Stimulated activated CD4-positive, alpha-beta T cell treated with anti-CD3 and anti-CD28 coated beads, Interleukin-2, amount 100 ng/mL, for 4 hours (primary cell): ENCODE measurements around the gene STXBP5.

Experiments
- DNase-seq: peaks from one replicate; pipeline ENCODE4 v3.0.0-alpha.2; 2020; ENCODE audit warnings: low read depth

Gene STXBP5

DNA sequence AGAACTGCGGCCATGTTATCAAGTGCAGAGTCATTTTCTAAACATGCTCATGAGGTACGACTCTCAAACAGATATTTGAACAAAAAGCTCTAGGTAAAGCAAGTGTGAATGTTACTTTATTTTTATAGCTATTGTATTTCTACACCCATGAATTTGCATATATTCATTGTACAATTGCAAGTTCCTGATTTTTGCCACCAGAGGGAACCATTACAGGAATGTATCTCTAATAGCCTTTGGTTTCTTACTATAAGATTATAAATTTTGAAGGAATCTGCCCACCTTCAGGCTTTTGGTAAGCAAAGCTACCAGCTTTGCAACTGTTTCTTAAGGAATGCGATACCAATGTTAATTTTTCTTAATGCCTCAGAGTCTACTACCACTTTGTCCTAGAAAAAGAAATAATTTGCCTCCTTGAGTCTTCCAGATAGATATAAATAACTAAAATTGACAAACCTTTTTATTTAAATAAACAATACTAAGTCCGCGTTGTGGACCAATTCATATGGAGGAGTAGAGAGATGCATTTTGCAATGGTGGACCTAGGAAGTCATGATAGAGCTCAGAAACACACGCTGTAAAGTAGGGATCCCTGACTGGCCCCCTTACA is 178.8 kb downstream of the STXBP5 start:
- DNase-seq = no peak

DNA sequence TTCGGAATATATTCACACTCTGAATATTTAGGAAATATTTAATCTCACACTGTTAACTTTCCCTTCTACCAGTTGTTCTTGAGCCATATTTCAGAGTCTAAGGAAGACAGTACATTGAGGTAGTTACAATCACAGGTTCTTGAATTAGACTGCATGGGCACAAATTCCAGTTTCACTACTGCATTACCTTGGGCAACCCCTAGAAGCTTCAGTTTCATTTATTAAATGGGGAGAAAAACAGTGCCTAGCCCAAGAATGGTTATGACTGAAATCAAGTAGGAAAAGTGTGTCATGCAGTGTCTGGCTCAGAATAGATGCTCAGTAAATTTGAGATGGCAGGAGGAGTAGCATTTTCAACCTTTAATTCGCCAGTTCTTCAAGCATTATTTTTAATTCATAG is 179.8 kb downstream of the STXBP5 start:
- no peak for DNase-seq

DNA sequence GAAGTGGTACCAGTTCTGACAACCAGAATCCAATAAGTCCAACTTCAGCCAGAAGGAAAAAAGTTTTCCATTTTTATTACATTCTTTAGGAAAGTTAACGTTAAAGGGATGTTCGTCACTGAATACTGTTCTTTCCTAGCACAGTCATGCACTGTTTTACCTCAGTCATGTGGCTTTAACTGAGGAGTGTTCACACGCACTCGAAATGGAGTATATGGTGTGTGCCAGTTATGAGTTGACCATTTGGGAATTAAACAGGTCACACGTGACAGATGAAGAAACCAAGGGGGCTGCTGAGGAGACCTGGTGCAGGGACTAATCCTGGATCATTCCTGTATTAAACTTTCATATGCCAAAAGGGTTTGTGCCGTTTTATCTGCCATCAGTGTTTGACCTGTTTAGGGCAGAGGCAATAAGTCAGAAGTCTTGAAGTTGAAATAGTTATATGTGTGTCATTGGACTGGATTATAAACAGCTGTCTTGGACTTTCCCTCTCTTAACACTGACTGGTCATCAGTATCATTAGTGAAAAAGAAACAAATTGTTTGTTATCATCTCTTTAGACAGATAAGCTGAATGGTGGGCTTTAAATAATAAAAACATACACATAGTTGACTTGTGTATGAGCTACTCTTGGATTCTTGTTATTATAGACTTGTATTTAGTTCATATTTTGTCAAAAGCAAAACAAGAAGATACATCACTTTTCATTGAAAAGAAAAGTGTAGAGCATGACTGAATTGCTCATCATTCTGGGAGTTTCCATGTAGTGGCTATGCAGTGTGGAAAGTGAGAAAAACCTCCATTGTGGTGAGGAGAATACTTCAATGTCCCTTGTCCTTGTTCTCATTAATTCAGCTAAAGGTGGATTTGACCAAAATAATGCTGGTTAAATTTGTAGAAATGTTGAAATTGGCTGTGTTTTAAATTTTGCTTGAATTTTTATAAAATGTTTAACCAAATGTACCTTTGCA is 180.8 kb downstream of the STXBP5 start:
- DNase-seq = no peak

DNA sequence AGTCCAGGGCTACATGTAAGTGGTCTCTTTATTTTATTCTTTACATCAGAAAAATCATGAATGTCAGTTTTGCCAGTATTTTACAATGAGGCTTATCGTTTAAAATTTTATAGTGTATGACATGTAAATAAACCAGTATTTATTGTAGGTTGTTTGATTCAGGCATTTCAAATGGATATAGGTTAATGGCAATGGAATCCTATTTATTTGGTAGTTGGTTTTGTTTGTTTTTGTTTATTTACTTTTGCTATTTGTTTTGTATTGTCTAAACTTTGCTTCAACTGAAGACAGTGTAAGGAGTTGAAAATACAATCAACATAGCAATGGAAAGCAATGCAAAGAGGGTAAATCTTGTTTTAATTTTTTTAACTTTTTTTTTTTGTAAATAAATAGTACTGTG is 185.2 kb downstream of the STXBP5 start:
- no peak for DNase-seq

DNA sequence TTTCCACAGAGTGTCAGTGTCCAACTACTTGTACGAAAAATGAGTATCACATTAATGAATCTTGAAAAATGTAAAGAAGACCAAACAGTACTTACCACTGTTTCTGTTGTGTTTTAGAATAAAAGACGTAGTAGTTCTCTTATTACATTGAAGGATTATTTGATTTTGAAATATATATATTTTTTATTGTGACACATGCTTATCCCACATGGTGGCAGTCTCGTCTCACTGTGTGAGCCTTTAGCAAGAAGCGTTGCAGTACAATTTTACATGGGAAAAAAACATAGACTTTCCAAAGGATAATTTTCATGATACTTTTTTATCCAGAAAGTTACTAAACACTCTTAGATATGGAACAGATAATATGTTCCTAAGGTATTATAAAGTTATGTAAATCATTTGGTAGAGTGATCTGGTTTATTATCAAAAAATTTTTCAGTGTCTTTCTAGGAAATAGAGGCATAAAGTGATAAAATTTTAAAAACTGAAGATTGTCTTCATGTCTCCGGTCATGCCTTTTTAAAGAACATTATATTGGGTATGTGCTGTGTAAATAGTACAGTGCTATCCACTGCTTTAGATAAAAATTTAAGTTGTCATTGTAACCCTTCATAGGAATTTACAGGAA is 186.8 kb downstream of the STXBP5 start:
- no peak for DNase-seq

DNA sequence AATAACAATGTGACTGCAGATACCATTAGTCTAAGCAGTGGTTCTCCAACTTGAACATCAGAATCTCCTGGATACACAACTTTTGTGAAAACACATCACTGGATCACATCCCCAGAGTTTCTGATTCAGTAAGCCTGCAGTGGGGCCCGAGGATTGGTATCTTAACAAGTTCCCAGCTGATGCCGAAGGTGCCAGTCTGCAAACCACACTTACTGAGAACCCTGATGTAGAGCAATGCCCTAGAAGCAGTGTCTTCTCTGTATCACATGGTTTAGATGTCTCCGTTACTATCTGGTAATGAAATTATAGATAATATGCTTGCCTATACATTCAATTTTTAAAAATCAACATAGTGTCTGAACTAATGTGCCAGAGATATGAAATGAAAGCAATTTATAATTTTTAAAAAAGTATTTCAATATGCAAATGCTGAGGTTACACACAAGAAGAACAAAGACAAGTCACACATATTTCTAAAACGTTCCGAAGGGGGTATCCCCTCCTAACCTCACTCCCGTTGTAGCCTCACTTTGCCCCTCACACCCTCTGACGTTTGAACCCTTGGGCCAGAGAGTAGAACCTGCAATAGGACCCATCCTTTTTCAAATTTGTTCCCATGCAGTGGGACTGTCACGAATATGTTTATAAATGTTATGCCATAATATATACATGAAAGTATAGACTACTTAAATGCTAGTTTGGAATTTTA is 188.9 kb downstream of the STXBP5 start:
- DNase-seq = no peak

GRCh38 chr6:147395158-147395557 is 190.9 kb downstream of the STXBP5 start:
- no peak for DNase-seq

DNA sequence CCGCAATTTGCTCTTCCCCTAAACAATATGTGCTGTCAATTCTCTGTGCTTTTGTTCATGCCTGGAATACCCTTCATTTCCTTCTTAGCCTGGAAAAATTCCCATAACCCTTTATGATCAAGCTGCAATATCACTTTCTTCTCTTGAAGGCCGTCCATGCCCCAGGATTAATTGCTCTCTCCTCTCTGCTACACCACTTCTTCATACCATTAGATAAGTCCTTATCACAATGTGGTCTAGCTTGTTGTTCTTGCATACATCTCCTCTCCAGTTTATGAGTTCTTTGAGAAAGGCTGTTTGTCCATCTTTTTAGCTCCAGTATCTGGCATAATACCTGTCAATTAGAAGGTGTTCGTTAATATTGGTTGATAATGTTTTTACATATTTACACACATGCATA is 193.1 kb downstream of the STXBP5 start:
- DNase-seq = no peak

DNA sequence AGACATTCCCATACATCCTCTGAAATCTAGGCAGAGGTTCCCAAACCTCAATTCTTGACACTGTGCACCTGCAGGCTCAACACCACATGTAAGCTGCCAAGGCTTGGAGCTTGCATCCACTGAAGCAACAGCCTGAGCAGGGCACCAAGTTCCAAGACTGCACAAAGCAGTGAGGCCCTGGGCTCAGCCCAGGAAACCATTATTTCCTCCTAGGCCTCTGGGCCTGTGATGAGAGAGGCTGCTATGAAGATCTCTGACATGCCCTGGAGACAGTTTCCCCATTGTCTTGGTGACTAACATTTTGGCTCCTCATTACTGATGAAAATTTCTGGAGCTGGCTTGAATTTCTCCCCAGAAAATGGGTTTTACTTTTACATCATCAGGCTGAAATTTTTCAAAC is 196.8 kb downstream of the STXBP5 start:
- DNase-seq = no peak

- DNase-seq = no peak
Measured at GRCh38 chr6:147401779-147402178, 197.6 kb downstream of the STXBP5 start.

- DNase-seq = no peak
Measured at GRCh38 chr6:147406783-147407182, 202.6 kb downstream of the STXBP5 start.

- DNase-seq = no peak
Measured at GRCh38 chr6:147407571-147407970, 203.4 kb downstream of the STXBP5 start.

DNA sequence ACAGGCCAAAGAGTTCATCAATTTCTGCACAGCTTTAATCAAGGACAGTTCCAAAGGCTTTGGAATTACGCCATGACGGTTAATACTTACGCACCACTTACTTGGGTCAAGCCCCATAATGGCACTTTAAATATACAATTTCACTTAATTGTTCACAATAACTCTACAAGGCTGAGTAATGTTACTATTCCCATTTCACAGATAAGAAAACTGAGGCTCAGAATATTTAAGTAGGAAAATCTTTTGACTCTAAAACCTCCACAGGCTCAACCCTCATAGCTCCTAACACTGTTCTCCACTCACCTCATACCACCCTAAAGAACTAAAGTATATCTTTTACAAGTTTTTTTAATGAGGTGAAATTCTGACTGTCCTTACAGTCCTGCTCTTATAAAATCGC is 212.4 kb downstream of the STXBP5 start:
- DNase-seq = no peak

- no peak for DNase-seq
Measured at GRCh38 chr6:147417954-147418353, 213.7 kb downstream of the STXBP5 start.

DNA sequence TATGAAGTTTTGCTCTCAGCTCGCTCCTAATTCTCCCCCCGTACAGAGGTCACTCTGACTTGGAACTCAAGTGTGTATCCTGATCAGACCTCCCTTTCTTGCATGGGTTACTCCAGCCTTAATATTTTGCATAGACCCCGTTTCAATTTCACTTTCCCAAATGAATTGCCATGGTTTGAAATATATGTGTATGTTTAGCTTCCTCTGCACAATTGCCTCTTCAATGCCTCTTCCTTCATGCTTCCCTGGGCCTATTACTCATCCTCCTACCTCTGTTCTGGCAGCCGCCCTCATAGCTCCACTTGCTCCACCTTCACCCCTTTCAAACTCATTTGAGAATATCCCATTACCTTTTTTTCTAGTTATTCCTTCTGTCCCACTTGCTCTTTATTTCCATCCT is 214.3 kb downstream of the STXBP5 start:
- DNase-seq = no peak

DNA sequence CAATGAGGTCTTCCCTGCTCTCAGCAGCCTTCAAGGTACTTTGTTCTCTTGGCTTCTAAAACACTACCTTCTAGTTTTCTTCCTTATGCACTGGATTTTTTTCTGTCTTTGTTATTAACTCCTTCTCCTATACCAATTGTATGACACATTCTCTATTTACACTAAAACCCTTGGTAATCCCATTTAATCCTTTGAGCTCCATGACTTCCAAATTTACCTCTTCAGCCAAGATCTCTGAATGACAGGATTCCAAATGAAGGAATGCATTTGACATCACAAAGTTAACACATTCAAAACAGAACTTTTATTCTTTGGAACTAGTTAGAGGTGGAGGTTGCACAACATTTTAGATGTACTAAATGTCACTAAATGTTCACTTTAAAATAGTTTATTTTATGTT is 217.7 kb downstream of the STXBP5 start:
- no peak for DNase-seq

GRCh38 chr6:147423111-147423510 is 218.9 kb downstream of the STXBP5 start:
- DNase-seq = no peak

- DNase-seq = no peak
Measured at GRCh38 chr6:147429794-147430193, 225.6 kb downstream of the STXBP5 start.

GRCh38 chr6:147430811-147431210 is 226.6 kb downstream of the STXBP5 start:
- DNase-seq = no peak

- no peak for DNase-seq
Measured at GRCh38 chr6:147434076-147434475, 229.9 kb downstream of the STXBP5 start.

DNA sequence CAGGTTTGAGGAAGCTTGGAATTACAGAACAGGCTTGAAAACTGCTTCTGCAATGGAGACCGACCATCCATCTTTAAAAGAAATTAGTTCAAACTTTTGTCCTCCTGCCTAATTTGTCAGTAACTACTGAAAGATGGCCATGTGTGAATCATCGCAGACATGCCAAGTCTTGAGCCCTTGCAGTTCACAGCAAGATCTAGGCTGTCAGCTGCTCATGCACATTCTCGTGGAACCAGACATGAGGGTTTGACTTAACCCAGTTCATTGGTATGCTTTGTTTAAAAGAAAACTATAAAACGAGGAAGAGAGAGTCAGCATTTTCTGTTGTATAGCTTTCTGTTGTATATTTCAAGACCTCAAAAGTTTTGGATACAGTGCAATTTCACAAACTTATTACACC is 230.3 kb downstream of the STXBP5 start:
- DNase-seq = no peak

DNA sequence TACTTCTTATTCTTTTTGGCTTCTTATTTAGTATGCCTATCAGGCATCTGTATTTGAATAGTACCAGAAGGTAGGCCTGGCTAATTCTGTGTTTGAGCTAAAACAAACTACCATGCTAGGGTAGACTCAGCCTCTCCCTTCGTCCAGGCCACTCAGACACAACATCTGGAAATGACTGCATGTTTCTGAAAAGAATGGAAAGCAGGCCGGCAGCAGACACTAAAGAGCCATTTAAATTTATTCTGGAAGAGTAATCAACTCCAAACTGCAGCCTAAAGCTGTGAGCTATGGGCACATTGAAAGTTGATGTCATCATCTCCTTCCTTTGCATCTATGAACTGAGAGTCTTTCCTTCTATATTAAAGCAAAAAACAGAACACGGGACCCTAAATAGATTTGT is 233.4 kb downstream of the STXBP5 start:
- DNase-seq = no peak
